Endothelial cell of umbilical vein (primary cell): Measurements from ENCODE around the gene PYGO2. TPM values are rescaled to one million over a fixed set of nuclear protein-coding genes. Genes with fewer than 3 reads are reported as not detected.

Experiments used
- BruUV-seq: library from RNA; stranded (reverse); fragments of 400-500 nt; replicated peaks from 2 replicates; lab custom pipeline; 2021; lab: Mats Ljungman, UMichigan
- CTCF ChIA-PET: fragments of 300-600, 350-600 bp; sonication (Branson Sonifier 250); formaldehyde crosslinking; loops from one replicate; lab custom pipeline; 2021; ENCODE audit warnings: antibody characterized with exemption, inconsistent platforms; lab: Charles Lee
- POLR2A ChIA-PET: fragments of 300-600, 350-600 bp; sonication (Branson Sonifier 250); formaldehyde crosslinking; loops from one replicate; lab custom pipeline; 2021; ENCODE audit warnings: antibody characterized with exemption, inconsistent platforms; lab: Charles Lee
- DNase-seq: peaks from one replicate; pipeline ENCODE4 v3.0.0-alpha.2; 2011; ENCODE audit warnings: low read depth, low spot score
- FAIRE-seq: peaks from 2 replicates; lab custom pipeline; 2011; peaks lifted over from hg19 to GRCh38; lab: Jason Lieb, UNC
- H2AFZ ChIP-seq: 2 replicates; pipeline ENCODE4 v1.6.0; 2012; ENCODE audit warnings: low read depth, low read length, control low read depth, inconsistent platforms
- H3K27ac ChIP-seq: 2 replicates; pipeline ENCODE4 v1.5.1; 2011; ENCODE audit warnings: low read depth, mild to moderate bottlenecking, control low read depth, low read length, moderate library complexity; ENCODE audit not compliant: insufficient read depth
- H3K27me3 ChIP-seq, 2 experiments: 2 replicates each; pipeline versions ENCODE4 v1.6.0 to v1.6.1; 2011; ENCODE audit warnings: low read length in 2 of 2, mixed read lengths in 1 of 2; ENCODE audit not compliant: control insufficient read depth in 2 of 2, insufficient read depth in 2 of 2
- H3K36me3 ChIP-seq, 2 experiments: 2 replicates in 1 of 2; 3 replicates in 1 of 2; pipeline ENCODE4 v1.5.1; 2011; ENCODE audit warnings: low read length in 2 of 2, mild to moderate bottlenecking in 1 of 2, moderate library complexity in 1 of 2; ENCODE audit not compliant: control insufficient read depth in 2 of 2, insufficient read depth in 2 of 2; ENCODE audit errors: extremely low read depth in 1 of 2
- H3K4me1 ChIP-seq: 3 replicates; pipeline ENCODE4 v1.5.1; 2011; ENCODE audit warnings: mild to moderate bottlenecking, low read length; ENCODE audit not compliant: control insufficient read depth, insufficient read depth; ENCODE audit errors: extremely low read depth
- H3K4me2 ChIP-seq: 2 replicates; pipeline ENCODE4 v1.6.1; 2011; ENCODE audit warnings: low read length, control low read depth, mixed read lengths; ENCODE audit not compliant: insufficient read depth
- H3K4me3 ChIP-seq, 3 experiments: fragments of 200-600 bp in 1 of 3; sonication (generic), shearing (Covaris generic) in 1 of 3; replicated peaks in 1 of 3; 2 replicates each; pipeline ENCODE4 v1.5.1; 2011 to 2016; ENCODE audit warnings: control low read depth in 3 of 3, low read length in 3 of 3, mild to moderate bottlenecking in 2 of 3, inconsistent platforms in 1 of 3, low read depth in 1 of 3, moderate library complexity in 1 of 3; ENCODE audit not compliant: insufficient read depth in 1 of 3
- H3K79me2 ChIP-seq: 2 replicates; pipeline ENCODE4 v1.6.0; 2012; ENCODE audit warnings: low read length, inconsistent platforms; ENCODE audit not compliant: control insufficient read depth, insufficient read depth
- H3K9ac ChIP-seq: replicated peaks from 2 replicates; pipeline ENCODE3; 2011; ENCODE audit warnings: low read length, control low read depth; ENCODE audit not compliant: insufficient read depth; ENCODE audit errors: extremely low read depth
- H3K9me1 ChIP-seq: replicated peaks from 3 replicates; pipeline ENCODE4 v1.6.0; 2011; ENCODE audit warnings: mild to moderate bottlenecking, low read length; ENCODE audit not compliant: control insufficient read depth, insufficient read depth; ENCODE audit errors: extremely low read depth
- H3K9me3 ChIP-seq: replicated peaks from 2 replicates; pipeline ENCODE4 v1.5.1; 2012; ENCODE audit warnings: low read length, inconsistent platforms; ENCODE audit not compliant: control insufficient read depth, insufficient read depth
- H4K20me1 ChIP-seq: replicated peaks from 2 replicates; pipeline ENCODE3; 2011; ENCODE audit warnings: mild to moderate bottlenecking, low read length; ENCODE audit not compliant: control insufficient read depth, insufficient read depth; ENCODE audit errors: extremely low read depth
- EZH2 ChIP-seq: IDR thresholded peaks from 2 replicates; pipeline ENCODE4 v1.6.1; 2012; ENCODE audit warnings: borderline replicate concordance, low read depth, mild to moderate bottlenecking, moderate library complexity, low read length, inconsistent platforms; ENCODE audit not compliant: severe bottlenecking
- FOS ChIP-seq: IDR thresholded peaks from 2 replicates; pipeline ENCODE4 v1.6.1; 2011; ENCODE audit warnings: mild to moderate bottlenecking, low read length, moderate library complexity, borderline replicate concordance; ENCODE audit not compliant: insufficient read depth
- POLR2A ChIP-seq: IDR thresholded peaks from 2 replicates; pipeline ENCODE4 v1.6.1; 2012; ENCODE audit warnings: low read depth, mild to moderate bottlenecking, control low read depth, low read length
- POLR2AphosphoS5 ChIP-seq: IDR thresholded peaks from 2 replicates; pipeline ENCODE4 v1.6.1; 2012; ENCODE audit warnings: low read depth, mild to moderate bottlenecking, control low read depth, low read length, moderate library complexity; ENCODE audit not compliant: insufficient read depth
- dilution Hi-C: fragments of 300-500 bp; cut with MboI; formaldehyde crosslinking; loops from one replicate; pipeline ENCODE4 v1.15.0; 2019; ENCODE audit warnings: low sequenced_read_pairs; ENCODE audit not compliant: extremely low pct_ligation_motif_present
- intact Hi-C: fragments of 100-400 bp; cut with micrococcal nuclease; formaldehyde crosslinking; loops from one replicate; pipeline ENCODE4 v1.10.0; 2022
- polyA plus RNA-seq, 4 experiments: library from polyadenylated mRNA; depleted of rRNA in 3 of 4; stranded (reverse) in 3 of 4; unstranded in 1 of 4; fragments of >200 nt; gene quantifications; 2 replicates each; pipeline versions ENCODE4 v1.2.1 to v1.2.3, GENCODE V29; 2011 to 2012; ENCODE audit warnings: missing spikeins in 1 of 4
- total RNA-seq: library from RNA; stranded (reverse); gene quantifications from 2 replicates; pipeline ENCODE4 v1.2.3, GENCODE V29; 2021
- TF ChIP-seq, protein P1 (sequence below): IDR thresholded peaks from 2 replicates; pipeline ENCODE4 v1.6.1; 2011; ENCODE audit not compliant: insufficient read depth, insufficient read length

Gene PYGO2
- total and polyA plus RNA-seq, 2 donors (not counting 3 experiments of a cell fraction or from before 2014, with no cell fraction given) = 19.3 to 21.5 TPM

DNA sequence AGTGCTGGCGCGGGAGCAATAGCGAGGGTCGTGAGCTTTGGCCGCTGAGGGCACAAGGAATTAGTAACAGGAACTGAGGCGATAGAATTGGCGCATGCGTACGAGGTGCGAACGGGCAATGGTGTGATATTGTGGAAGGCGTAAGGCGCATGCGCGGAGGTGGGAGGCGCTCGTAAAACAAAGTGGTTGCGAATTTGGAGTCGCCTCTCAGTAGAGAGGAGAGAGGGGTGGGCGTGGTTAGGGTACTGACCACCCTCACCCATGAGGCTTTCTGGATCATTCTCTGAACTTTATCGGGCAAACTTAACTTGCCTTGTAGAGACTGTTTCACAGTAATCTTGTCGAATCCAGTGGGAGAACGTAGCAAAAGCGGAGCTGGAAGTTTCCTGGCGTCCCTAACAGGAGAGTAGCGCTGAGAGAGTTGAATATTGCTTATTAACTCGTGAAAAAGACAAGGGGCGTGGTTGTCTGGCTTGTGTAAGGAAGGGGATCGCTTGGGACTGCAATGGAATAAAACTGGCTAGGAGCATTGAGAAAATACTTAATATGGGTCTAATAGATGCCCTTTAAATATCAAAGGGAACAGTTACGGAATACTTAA, 13.3 kb upstream of the PYGO2 start:
- ChIA-PET POLR2A (no interaction called here), CTCF (interaction anchor here (1.0 to 8.5 kb wide), 11 partner anchors 8 to 415 kb away, joined by 3 to 81 read pairs (median 5); partner anchors contain the start of genes FLAD1 and PYGO2)
- intact Hi-C loops = loop anchor here (1.0 to 10.0 kb wide), 7 partner anchors 8 to 490 kb away; partner anchors contain the start of genes EFNA1, FLAD1 and PYGO2
- TSS peak; percentile 35 for BruUV-seq
- dilution Hi-C loops = no loop called here
- H3K9me3 ChIP-seq = no peaks in the 10 kb centered on the region
- peak overlapping the region; percentile 99 for H3K27ac ChIP-seq
- no peaks in the 10 kb centered on the region for H4K20me1 ChIP-seq
- no peaks in the 10 kb centered on the region for H3K27me3 ChIP-seq
- peak overlapping the region; percentile 94 for H3K4me2 ChIP-seq
- H3K36me3 ChIP-seq = no peaks in the 10 kb centered on the region
- FAIRE-seq (no peak), DNase-seq (peak; percentile 98)
- H3K9ac ChIP-seq = peak overlapping the region; percentile 90
- H3K79me2 ChIP-seq = peaks cover 47% of the 10 kb centered on the region
- H3K9me1 ChIP-seq = no peaks in the 10 kb centered on the region
- H3K4me3 ChIP-seq = peak overlapping the region; percentile 58 to 88 (median 87)
- TF ChIP-seq, protein P1, sequence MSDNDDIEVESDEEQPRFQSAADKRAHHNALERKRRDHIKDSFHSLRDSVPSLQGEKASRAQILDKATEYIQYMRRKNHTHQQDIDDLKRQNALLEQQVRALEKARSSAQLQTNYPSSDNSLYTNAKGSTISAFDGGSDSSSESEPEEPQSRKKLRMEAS = no peak
- TF ChIP-seq POLR2AphosphoS5 (peak; percentile 40), POLR2A (peak; percentile 69), EZH2 (no peak)
- H3K4me1 ChIP-seq = peaks cover 33% of the 10 kb centered on the region
- H2AFZ ChIP-seq = peak overlapping the region; percentile 20

DNA sequence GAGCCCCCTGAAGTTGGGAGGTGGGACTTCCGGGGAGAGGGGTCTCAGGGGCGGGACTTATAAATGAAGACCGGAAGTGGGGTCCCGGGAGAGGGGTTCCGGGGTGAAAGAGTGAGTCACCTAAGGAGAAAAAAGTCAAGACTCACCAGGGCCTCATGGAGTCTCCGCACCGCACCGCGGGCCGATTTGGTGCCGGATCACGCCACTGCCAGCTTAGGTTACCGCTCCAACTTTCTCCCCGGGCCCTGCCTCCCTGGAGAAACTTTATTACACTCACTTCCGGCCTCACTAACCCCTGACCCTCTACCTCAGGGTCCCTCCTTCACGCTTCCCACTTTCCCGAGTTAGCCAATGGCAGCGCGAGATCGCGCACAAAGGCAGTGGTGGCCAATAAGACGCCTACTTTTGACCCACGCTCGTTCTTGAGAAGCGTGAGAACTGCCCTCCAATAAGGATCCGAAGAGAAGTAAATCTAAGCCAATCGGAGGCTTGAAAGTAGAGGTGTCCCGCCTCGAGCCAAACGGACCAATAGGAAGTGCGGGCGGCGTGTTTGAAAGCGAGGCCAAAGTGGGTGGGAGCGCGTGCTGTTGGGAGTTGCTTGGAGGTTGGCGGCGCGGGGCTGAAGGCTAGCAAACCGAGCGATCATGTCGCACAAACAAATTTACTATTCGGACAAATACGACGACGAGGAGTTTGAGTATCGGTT, 12.7 kb upstream of the PYGO2 start, which contains the start of gene CKS1B:
TSS of gene CKS1B (plus strand) at position 580 of the 706 bp plus-strand sequence. CDS start at position 645, 65 bp downstream.
- dilution Hi-C loops (no loop called here), intact Hi-C loops (loop anchor here (1.0 to 10.0 kb wide), 6 partner anchors 9 to 489 kb away; partner anchors contain the start of genes EFNA1, FLAD1 and PYGO2)
- Histone ChIP-seq H3K36me3 (no peaks in the 10 kb centered on the region), H3K4me2 (peak within 1 kb of the TSS; percentile 94), H2AFZ (peak within 1 kb of the TSS; percentile 20), H3K79me2 (peaks cover 51% of the 10 kb centered on the region), H3K27me3 (no peaks in the 10 kb centered on the region), H3K4me3 (peak within 1 kb of the TSS; percentile 64 to 88 (median 87)), H3K9me3 (no peaks in the 10 kb centered on the region), H3K27ac (peak within 1 kb of the TSS; percentile 99), H3K9ac (peak within 1 kb of the TSS; percentile 92), H3K4me1 (peaks cover 36% of the 10 kb centered on the region), H4K20me1 (no peaks in the 10 kb centered on the region), H3K9me1 (no peaks in the 10 kb centered on the region)
- TF ChIP-seq POLR2AphosphoS5 (no peak), FOS (peak; percentile 46), POLR2A (peak; percentile 60)
- TF ChIP-seq, protein P1 = peak; percentile 86
- POLR2A ChIA-PET = interaction anchor here (0.7 to 2.7 kb wide), 4 partner anchors 9 to 22 kb away, joined by 3 to 24 read pairs (median 4); partner anchors contain the start of genes FLAD1 and PYGO2
- no TSS peak for BruUV-seq
- FAIRE-seq = peak; percentile 98
- CTCF ChIA-PET = interaction anchor here (0.7 to 8.5 kb wide), 17 partner anchors 9 to 415 kb away, joined by 3 to 81 read pairs (median 6); partner anchors contain the start of genes FLAD1, LENEP, PBXIP1 and PYGO2
- DNase-seq = peak; percentile 100
